ENCODE data around the gene TBC1D2.

DNA sequence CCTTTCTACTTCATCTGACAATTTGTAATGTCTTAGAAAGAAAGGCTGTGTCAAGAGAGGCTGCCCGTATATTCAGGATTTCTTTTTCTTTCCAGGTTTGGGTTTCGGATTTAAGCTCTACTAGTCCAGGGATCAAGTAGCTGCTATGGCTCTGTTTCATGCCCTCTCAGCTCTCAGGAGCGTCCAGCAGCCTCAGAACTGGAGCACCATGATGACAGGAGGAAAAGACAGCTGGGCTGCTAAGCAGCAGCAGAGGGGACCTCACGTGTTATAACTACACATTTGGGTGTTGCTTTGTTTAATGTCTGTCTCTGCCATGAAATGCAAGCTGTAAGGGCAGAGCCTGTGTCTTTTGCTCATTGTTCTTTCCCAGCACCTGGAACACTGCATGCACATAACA, 28.5 kb downstream of the TBC1D2 start:
- TF ChIP-seq, protein P1, sequence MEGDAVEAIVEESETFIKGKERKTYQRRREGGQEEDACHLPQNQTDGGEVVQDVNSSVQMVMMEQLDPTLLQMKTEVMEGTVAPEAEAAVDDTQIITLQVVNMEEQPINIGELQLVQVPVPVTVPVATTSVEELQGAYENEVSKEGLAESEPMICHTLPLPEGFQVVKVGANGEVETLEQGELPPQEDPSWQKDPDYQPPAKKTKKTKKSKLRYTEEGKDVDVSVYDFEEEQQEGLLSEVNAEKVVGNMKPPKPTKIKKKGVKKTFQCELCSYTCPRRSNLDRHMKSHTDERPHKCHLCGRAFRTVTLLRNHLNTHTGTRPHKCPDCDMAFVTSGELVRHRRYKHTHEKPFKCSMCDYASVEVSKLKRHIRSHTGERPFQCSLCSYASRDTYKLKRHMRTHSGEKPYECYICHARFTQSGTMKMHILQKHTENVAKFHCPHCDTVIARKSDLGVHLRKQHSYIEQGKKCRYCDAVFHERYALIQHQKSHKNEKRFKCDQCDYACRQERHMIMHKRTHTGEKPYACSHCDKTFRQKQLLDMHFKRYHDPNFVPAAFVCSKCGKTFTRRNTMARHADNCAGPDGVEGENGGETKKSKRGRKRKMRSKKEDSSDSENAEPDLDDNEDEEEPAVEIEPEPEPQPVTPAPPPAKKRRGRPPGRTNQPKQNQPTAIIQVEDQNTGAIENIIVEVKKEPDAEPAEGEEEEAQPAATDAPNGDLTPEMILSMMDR (IDR thresholded peaks at IDR 0.05): no peak
- TF ChIP-seq POLR2A (IDR thresholded peaks at IDR 0.05) (no peak), POLR2AphosphoS5 (IDR thresholded peaks at IDR 0.05) (no peak), EP300 (IDR thresholded peaks at IDR 0.05) (no peak)

Data from upper lobe of left lung (tissue), 4 donors.